ENCODE results near the gene LDLRAD3.

LDLRAD3 gene

DNA sequence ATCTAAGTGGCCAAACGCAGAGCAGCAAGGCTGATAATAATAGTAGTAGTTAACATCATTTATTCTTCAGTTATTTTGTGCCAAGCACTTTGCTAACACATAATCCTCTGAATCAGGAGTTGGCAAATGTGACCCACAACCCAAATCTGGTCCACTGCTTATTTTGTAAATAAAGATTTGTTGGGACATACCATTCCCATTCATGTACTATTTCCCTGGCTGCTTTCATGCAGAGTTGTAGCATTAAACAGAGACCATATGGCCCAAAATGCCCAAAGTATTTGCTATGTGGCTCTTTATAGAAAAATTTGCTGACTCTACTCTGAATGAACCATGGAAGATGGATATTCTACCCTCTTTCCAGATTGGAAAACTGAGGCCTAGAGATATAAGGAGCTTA, 295.0 kb downstream of the LDLRAD3 start:
- Histone ChIP-seq H3K4me1 (no peaks in the 10 kb centered on the region), H3K27ac (no peak overlapping the region), H3K4me3 (ENCODE audit: low read depth, low read length) (no peak overlapping the region), H3K9me3 (ENCODE audit: control insufficient read depth, low read length) (no peaks in the 10 kb centered on the region), H3K27me3 (ENCODE audit: control insufficient read depth, insufficient read depth, low read length) (no peaks in the 10 kb centered on the region), H3K4me2 (ENCODE audit: low read length) (no peak overlapping the region), H3K36me3 (ENCODE audit: control insufficient read depth, insufficient read depth, low read length) (no peaks in the 10 kb centered on the region), H3K79me2 (no peaks in the 10 kb centered on the region), H3K9ac (no peak overlapping the region), H2AFZ (no peak overlapping the region)
- TF ChIP-seq, protein P1, sequence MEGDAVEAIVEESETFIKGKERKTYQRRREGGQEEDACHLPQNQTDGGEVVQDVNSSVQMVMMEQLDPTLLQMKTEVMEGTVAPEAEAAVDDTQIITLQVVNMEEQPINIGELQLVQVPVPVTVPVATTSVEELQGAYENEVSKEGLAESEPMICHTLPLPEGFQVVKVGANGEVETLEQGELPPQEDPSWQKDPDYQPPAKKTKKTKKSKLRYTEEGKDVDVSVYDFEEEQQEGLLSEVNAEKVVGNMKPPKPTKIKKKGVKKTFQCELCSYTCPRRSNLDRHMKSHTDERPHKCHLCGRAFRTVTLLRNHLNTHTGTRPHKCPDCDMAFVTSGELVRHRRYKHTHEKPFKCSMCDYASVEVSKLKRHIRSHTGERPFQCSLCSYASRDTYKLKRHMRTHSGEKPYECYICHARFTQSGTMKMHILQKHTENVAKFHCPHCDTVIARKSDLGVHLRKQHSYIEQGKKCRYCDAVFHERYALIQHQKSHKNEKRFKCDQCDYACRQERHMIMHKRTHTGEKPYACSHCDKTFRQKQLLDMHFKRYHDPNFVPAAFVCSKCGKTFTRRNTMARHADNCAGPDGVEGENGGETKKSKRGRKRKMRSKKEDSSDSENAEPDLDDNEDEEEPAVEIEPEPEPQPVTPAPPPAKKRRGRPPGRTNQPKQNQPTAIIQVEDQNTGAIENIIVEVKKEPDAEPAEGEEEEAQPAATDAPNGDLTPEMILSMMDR (IDR thresholded peaks at IDR 0.05): no peak

DNA sequence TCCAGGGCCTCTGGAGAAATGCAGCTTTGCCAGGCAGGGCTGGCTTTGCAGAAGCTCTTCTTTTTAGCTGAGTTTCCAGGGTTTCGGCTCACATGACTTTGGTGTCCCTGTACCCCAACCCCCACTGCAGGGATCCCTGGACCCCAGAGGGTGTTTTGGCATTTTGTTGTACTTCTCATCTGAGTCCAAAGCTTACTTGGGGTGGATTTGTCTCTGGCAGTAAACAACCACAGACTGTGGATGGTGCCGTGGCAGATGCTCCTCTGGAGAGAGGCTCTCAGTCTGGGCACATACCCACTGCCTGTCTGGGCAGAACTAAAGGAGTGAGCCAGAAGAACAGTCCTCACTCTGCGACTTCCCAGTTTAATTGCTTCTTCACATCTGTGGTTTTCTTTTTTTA, 295.8 kb downstream of the LDLRAD3 start:
- H3K79me2 ChIP-seq: no peaks in the 10 kb centered on the region
- no peak overlapping the region for H3K27ac ChIP-seq
- no peak overlapping the region for H3K4me3 ChIP-seq (ENCODE audit: low read depth, low read length)
- H3K4me2 ChIP-seq (ENCODE audit: low read length): no peak overlapping the region
- no peak overlapping the region for H2AFZ ChIP-seq
- no peaks in the 10 kb centered on the region for H3K36me3 ChIP-seq (ENCODE audit: control insufficient read depth, insufficient read depth, low read length)
- no peak overlapping the region for H3K9ac ChIP-seq
- H3K9me3 ChIP-seq (ENCODE audit: control insufficient read depth, low read length): no peaks in the 10 kb centered on the region
- H3K27me3 ChIP-seq (ENCODE audit: control insufficient read depth, insufficient read depth, low read length): no peaks in the 10 kb centered on the region
- H3K4me1 ChIP-seq: no peaks in the 10 kb centered on the region
- TF ChIP-seq, protein P1 (IDR thresholded peaks at IDR 0.05): no peak

DNA sequence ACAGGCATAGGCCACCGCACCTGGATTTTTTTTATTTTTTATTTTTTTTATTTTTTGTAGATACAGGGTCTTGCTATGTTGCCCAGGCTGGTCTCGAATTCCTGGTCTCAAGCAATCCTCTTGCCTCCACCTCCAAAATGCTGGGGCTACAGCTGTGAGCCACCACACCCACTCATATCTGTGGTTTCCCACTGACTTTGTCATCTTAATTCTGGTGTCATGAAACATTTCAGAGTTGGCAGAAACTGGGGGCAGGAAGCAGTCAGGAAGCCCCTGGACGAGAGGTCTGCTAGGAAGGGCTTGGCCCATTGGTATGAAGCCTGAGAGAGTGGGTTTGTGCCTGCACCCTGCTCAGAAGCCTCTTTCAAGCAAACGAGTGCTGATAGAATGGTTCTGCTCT, 296.3 kb downstream of the LDLRAD3 start:
- Histone ChIP-seq H3K4me2 (ENCODE audit: low read length) (no peak overlapping the region), H3K27me3 (ENCODE audit: control insufficient read depth, insufficient read depth, low read length) (no peaks in the 10 kb centered on the region), H3K36me3 (ENCODE audit: control insufficient read depth, insufficient read depth, low read length) (no peaks in the 10 kb centered on the region), H3K4me3 (ENCODE audit: low read depth, low read length) (no peak overlapping the region), H2AFZ (no peak overlapping the region), H3K9ac (no peak overlapping the region), H3K27ac (no peak overlapping the region), H3K79me2 (no peaks in the 10 kb centered on the region), H3K9me3 (ENCODE audit: control insufficient read depth, low read length) (no peaks in the 10 kb centered on the region), H3K4me1 (no peaks in the 10 kb centered on the region)
- TF ChIP-seq, protein P1 (IDR thresholded peaks at IDR 0.05): no peak

DNA sequence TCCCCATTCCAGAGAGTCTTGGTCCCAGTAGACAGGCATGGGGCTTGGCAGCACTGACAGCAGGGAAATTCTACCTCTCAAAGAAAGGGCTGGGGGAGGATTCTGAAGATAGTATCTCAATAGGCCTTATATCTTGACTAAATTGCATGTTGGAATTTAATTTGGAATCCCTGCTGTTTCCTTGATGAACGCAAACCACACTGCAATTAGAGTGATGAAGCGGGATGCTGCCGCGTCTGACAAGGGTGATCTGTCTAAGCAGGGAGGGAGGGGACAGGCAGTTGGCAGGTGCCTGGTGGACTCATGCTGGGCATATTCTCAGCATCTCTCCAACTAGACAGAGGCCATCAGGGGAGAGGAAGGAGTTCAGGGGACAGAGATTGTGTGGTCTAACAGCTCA, 296.9 kb downstream of the LDLRAD3 start:
- Histone ChIP-seq H3K79me2 (no peaks in the 10 kb centered on the region), H3K4me1 (no peaks in the 10 kb centered on the region), H3K9me3 (ENCODE audit: control insufficient read depth, low read length) (no peaks in the 10 kb centered on the region), H2AFZ (no peak overlapping the region), H3K4me2 (ENCODE audit: low read length) (no peak overlapping the region), H3K27ac (no peak overlapping the region), H3K27me3 (ENCODE audit: control insufficient read depth, insufficient read depth, low read length) (no peaks in the 10 kb centered on the region), H3K4me3 (ENCODE audit: low read depth, low read length) (no peak overlapping the region), H3K36me3 (ENCODE audit: control insufficient read depth, insufficient read depth, low read length) (no peaks in the 10 kb centered on the region), H3K9ac (no peak overlapping the region)
- TF ChIP-seq, protein P1 (IDR thresholded peaks at IDR 0.05): no peak

DNA sequence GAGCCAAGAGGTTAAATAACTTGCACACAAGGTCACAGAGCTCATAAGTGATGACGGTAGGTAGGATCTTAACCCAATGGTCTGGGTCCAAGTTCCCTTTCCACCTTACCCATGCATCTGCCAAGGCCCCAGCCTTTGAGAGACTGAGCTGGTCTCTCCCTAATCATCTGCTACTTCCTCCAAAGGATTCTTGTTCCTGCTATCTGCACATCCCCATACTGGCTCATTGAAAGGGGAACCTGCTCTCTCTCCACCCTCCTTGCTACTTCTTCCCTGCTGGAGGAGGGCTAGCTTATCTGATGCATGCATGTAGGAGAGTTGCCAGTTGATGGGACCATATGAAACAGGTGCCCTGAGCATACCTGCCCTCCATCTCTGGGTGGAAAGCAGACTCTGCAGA, 297.6 kb downstream of the LDLRAD3 start:
- H3K9me3 ChIP-seq (ENCODE audit: control insufficient read depth, low read length): no peaks in the 10 kb centered on the region

More for the DNA sequence above, 297.6 kb downstream of the LDLRAD3 start:
- no peak overlapping the region for H3K4me3 ChIP-seq (ENCODE audit: low read depth, low read length)
- no peak overlapping the region for H3K4me2 ChIP-seq (ENCODE audit: low read length)
- H3K9ac ChIP-seq: no peak overlapping the region
- H3K27me3 ChIP-seq (ENCODE audit: control insufficient read depth, insufficient read depth, low read length): no peaks in the 10 kb centered on the region
- H3K4me1 ChIP-seq: no peaks in the 10 kb centered on the region
- no peak overlapping the region for H2AFZ ChIP-seq
- no peak overlapping the region for H3K27ac ChIP-seq
- TF ChIP-seq, protein P1 (IDR thresholded peaks at IDR 0.05): no peak
- no peaks in the 10 kb centered on the region for H3K36me3 ChIP-seq (ENCODE audit: control insufficient read depth, insufficient read depth, low read length)
- H3K79me2 ChIP-seq: no peaks in the 10 kb centered on the region
